Common myeloid progenitor, CD34-positive (primary cell): ENCODE data around the gene EPS8.

Experiments used
- CTCF ChIA-PET: fragments of 350-600 bp; sonication (Branson Sonifier 250); formaldehyde crosslinking; loops from one replicate; lab custom pipeline; 2021; ENCODE audit warnings: antibody characterized with exemption; lab: Charles Lee
- POLR2A ChIA-PET: fragments of 350-600 bp; sonication (Branson Sonifier 250); formaldehyde crosslinking; loops from one replicate; lab custom pipeline; 2021; ENCODE audit warnings: antibody characterized with exemption; lab: Charles Lee
- DNase-seq, 3 donors: peaks; one replicate each; pipeline versions ENCODE4 v3.0.0 to v3.0.0-alpha.2; 2013
- H3K27ac ChIP-seq, 2 experiments: 1 replicate in 1 of 2; 2 replicates in 1 of 2; pipeline ENCODE4 v1.7.0; 2013; ENCODE audit warnings: inconsistent platforms in 2 of 2, low read length in 2 of 2, mild to moderate bottlenecking in 2 of 2, low read depth in 1 of 2, moderate library complexity in 1 of 2; ENCODE audit not compliant: severe bottlenecking in 2 of 2, insufficient read depth in 1 of 2, poor library complexity in 1 of 2
- H3K27me3 ChIP-seq, 5 experiments: replicated peaks in 2 of 5; 1 replicate in 3 of 5; 2 replicates in 2 of 5; pipeline versions ENCODE4 v1.6.1 to v1.7.0; 2013; ENCODE audit warnings: low read length in 4 of 5, mild to moderate bottlenecking in 2 of 5, moderate library complexity in 2 of 5, inconsistent platforms in 1 of 5; ENCODE audit not compliant: insufficient read depth in 5 of 5, control insufficient read depth in 4 of 5
- H3K36me3 ChIP-seq, 4 experiments: 1 replicate in 2 of 4; 2 replicates in 2 of 4; pipeline versions ENCODE4 v1.6.1 to v1.7.0; 2013; ENCODE audit warnings: low read length in 3 of 4, control low read depth in 1 of 4, mild to moderate bottlenecking in 1 of 4; ENCODE audit not compliant: control insufficient read depth in 4 of 4, insufficient read depth in 4 of 4
- H3K4me1 ChIP-seq, 4 experiments: 1 replicate in 3 of 4; 2 replicates in 1 of 4; pipeline versions ENCODE4 v1.6.1 to v1.7.1; 2013; ENCODE audit warnings: low read length in 3 of 4, mild to moderate bottlenecking in 3 of 4, control low read depth in 1 of 4, inconsistent platforms in 1 of 4, moderate library complexity in 1 of 4; ENCODE audit not compliant: control insufficient read depth in 4 of 4, insufficient read depth in 4 of 4; ENCODE audit errors: control extremely low read depth in 1 of 4
- H3K4me3 ChIP-seq, 7 experiments: 1 replicate in 4 of 7; 2 replicates in 3 of 7; pipeline versions ENCODE4 v1.5.1 to v1.7.0; 2013; ENCODE audit warnings: mild to moderate bottlenecking in 7 of 7, low read length in 6 of 7, moderate library complexity in 6 of 7, inconsistent platforms in 2 of 7, low read depth in 2 of 7, control low read depth in 1 of 7; ENCODE audit not compliant: insufficient read depth in 4 of 7, control insufficient read depth in 1 of 7; ENCODE audit errors: extremely low read depth in 1 of 7
- H3K9me3 ChIP-seq, 5 experiments: 1 replicate in 4 of 5; 2 replicates in 1 of 5; pipeline versions ENCODE4 v1.6.1 to v1.7.1; 2013; ENCODE audit warnings: low read length in 4 of 5, mild to moderate bottlenecking in 2 of 5, inconsistent platforms in 1 of 5, low read depth in 1 of 5, moderate library complexity in 1 of 5; ENCODE audit not compliant: control insufficient read depth in 4 of 5, insufficient read depth in 2 of 5; ENCODE audit errors: control extremely low read depth in 1 of 5
- WGBS: methylation state at CpG from one replicate; pipeline ENCODE4 v1.1.5; 2013; ENCODE audit not compliant: insufficient coverage; 5-methylcytosine and 5-hydroxymethylcytosine counted together

EPS8 gene

DNA sequence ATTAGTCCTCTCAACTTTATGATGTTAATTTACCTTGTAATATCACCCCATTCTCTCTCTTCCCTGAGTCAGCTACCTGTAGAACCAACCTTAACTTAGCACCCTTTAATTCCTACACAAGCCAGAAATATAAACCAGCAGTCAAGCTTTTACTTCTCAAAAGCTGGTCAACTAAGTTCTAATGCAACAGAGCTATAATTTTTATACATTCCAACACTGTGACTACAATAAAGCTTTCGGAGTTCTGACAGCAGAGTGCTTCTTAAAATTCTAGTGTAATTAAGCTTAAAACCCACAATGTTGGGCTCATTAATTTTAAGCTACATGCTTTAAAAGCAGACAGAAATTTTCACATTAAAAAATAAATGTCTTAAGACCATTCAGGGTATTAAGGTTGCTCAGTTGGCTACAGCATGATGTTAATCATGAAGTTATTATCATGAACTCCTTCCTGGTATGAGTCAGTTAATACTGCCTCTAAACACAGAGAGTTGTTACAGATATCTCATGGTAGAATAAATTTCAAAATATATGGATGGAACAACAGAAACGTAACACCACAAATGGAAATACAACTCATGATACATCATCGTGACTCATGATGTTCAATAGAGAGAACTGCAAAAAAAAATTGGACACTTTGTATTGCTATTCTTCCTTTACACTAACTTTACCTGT lies 126.7 kb downstream of the EPS8 start:
- POLR2A ChIA-PET = no interaction called here
- Histone ChIP-seq H3K36me3 (no peaks in the 10 kb centered on the region), H3K4me3 (no peak overlapping the region), H3K4me1 (no peaks in the 10 kb centered on the region), H3K27ac (no peak overlapping the region), H3K9me3 (no peaks in the 10 kb centered on the region), H3K27me3 (no peaks in the 10 kb centered on the region)
- WGBS = no CpG with 5 or more reads among the region's 3 CpGs
- peak in 1 of 3 donors; percentile 4 for DNase-seq
- CTCF ChIA-PET = interaction anchor here (1.2 kb wide), 1 partner anchor 12 kb away, joined by 3 read pairs; no protein-coding TSS in a partner anchor

DNA sequence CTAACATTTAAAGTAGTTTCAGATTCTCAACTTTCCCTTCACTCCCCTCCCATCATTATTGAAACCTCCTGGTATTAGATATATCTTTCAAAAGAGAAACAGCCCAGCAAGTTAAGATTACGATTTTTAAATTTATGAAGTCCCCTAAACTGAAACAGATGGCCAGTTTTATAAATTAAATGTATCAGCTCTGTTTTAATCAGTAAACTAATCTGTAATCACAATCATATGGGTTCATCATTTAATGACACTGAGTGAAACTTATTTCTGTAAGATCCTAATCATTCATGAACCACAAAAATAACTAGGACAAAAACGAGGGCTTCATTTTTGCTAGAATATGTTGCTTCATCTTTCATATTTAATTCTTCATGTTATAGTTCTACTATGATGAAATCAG lies 137.8 kb downstream of the EPS8 start:
- Histone ChIP-seq H3K27me3 (no peaks in the 10 kb centered on the region), H3K9me3 (no peaks in the 10 kb centered on the region), H3K36me3 (no peaks in the 10 kb centered on the region), H3K4me3 (no peak overlapping the region), H3K4me1 (peaks cover 0 to 3% (median 0%) of the 10 kb centered on the region in 4 experiments), H3K27ac (no peak overlapping the region)
- no peak for DNase-seq
- WGBS = no CpG with 5 or more reads among the region's 2 CpGs
- CTCF ChIA-PET = interaction anchor here (1.4 kb wide), 1 partner anchor 12 kb away, joined by 3 read pairs; no protein-coding TSS in a partner anchor
- POLR2A ChIA-PET = no interaction called here

DNA sequence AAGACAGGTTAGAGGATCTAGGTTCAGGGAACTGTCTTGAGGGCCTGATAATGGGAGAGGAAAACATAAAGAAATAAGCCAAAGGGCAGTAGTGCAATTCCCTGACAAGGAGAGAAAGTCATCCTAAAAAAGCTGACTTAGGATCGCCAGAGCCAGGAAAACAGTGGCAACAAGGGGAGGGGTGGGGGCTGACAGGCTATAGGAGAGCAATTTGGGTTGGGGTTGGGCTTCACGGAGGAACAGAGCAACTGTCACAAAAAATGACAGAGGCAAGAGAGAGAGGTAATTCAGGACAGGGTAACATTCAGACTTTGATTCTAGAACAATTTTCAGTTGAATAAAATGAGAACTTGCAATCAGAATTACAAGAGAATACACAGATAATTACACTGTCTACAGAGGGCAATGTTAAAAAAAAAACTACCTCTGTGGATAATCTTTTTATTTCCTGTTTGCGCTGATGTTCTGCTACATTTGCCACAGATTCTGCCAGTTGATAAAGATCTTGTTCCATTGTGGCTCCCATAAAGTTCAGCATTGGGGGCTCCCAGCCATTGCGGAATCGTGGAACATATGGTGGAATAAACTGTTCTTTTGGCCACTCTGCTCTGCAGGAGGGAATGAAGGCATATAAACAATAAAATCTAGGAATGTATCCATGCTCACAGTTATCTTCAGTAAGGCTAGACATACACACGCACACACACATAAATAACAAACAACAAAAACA lies 138.6 kb downstream of the EPS8 start:
- H3K27me3 ChIP-seq = no peaks in the 10 kb centered on the region
- H3K9me3 ChIP-seq = no peaks in the 10 kb centered on the region
- peaks cover 0 to 3% (median 0%) of the 10 kb centered on the region in 4 experiments for H3K4me1 ChIP-seq
- 71% methylated on average over 3 of the region's 6 CpGs for WGBS
- no peak overlapping the region for H3K27ac ChIP-seq
- DNase-seq = no peak
- H3K36me3 ChIP-seq = no peaks in the 10 kb centered on the region
- no peak overlapping the region for H3K4me3 ChIP-seq
- ChIA-PET POLR2A (no interaction called here), CTCF (no interaction called here)

DNA sequence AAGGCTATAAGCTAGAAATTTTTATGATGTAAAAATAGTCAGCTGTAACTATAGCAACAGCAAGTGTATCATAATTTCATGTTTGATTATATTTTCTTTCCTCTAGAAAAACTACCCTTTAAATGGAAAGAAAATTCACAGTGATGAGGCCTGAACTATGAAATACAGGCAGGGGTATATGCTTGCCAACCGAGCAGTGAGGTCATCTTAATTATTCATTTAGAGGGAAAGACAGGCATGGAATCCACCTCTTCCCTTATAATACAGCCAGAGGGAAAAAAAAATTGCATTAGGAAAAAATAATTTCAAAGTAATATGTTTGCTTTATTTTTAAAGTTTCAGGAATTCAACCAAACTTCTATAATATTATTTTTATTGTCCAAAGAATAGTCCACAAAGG lies 139.8 kb downstream of the EPS8 start:
- Histone ChIP-seq H3K36me3 (no peaks in the 10 kb centered on the region), H3K4me3 (no peak overlapping the region), H3K27me3 (no peaks in the 10 kb centered on the region), H3K4me1 (peaks cover 0 to 3% (median 0%) of the 10 kb centered on the region in 4 experiments), H3K9me3 (no peaks in the 10 kb centered on the region), H3K27ac (no peak overlapping the region)
- ChIA-PET POLR2A (no interaction called here), CTCF (no interaction called here)
- WGBS = no CpG with 5 or more reads among the region's 1 CpG
- DNase-seq = no peak

DNA sequence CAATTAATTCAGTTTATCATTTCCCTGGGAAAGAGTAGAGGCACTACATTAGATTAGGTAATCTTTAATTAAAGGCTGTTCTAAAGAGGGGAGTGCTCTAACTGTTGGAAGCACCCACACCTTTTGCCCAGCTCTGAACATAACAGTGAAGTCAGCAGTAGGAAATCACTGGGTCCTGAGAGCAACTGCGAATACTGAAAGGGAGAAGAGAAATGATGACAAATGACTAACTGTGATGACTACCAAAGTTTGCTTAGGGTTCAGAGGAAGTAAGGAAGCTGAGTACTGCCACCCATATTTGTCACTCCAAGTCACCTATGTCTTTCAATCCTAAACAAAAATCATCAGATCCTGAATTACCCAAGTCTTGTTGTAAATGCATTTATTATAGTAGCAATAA lies 140.6 kb downstream of the EPS8 start:
- DNase-seq = no peak
- Histone ChIP-seq H3K4me1 (peaks cover 0 to 3% (median 0%) of the 10 kb centered on the region in 4 experiments), H3K27me3 (no peaks in the 10 kb centered on the region), H3K9me3 (no peaks in the 10 kb centered on the region), H3K4me3 (no peak overlapping the region), H3K27ac (no peak overlapping the region), H3K36me3 (no peaks in the 10 kb centered on the region)
- no CpG with 5 or more reads among the region's 1 CpG for WGBS
- CTCF ChIA-PET = no interaction called here
- POLR2A ChIA-PET = interaction anchor here (0.6 kb wide), 2 partner anchors 17 to 571 kb away, joined by 3 to 4 read pairs; no protein-coding TSS in a partner anchor

DNA sequence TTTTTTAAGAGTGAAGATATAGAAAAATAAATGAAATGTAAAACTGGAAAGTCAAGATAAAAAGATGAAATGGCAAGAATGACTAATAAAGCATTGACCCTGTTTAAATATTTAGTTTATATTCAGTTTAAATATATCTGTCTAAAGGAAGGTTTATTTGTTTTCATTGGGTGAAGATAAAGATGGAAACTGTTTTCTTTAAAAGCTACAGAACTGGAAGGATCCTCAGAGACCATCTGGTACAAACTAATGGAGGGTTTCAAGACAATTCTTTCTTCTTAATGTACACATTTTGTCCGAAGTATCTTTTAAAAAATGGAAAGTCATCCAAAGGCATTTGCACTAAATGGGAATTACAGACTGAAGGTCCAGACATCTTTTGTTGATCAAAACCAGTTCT lies 142.6 kb downstream of the EPS8 start:
- ChIA-PET POLR2A (no interaction called here), CTCF (no interaction called here)
- DNase-seq = no peak

DNA sequence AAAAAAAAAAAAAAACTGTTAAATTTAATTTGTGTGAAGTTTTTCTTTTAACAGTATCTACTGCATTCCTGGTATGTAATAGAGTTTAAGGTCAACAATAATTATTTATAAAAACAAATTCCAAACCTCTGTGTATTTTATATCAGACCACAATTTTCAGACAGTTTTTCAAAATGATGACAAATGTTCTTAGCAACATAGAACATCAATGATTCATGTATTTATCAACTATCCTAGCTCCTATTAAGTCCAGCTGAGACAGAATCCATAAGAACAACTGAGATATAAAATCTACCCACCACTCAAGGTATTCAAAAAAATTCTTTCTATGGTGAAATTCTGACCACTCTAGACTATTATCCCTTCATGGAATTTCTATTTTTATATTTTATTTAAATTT lies 144.5 kb downstream of the EPS8 start:
- Histone ChIP-seq H3K27me3 (no peaks in the 10 kb centered on the region), H3K36me3 (no peaks in the 10 kb centered on the region), H3K9me3 (no peaks in the 10 kb centered on the region), H3K27ac (no peak overlapping the region), H3K4me1 (no peaks in the 10 kb centered on the region), H3K4me3 (no peak overlapping the region)
- ChIA-PET POLR2A (no interaction called here), CTCF (no interaction called here)
- DNase-seq = no peak

More for the DNA sequence above, 142.6 kb downstream of the EPS8 start:
- H3K36me3 ChIP-seq = no peaks in the 10 kb centered on the region
- no peak overlapping the region for H3K27ac ChIP-seq
- H3K27me3 ChIP-seq = no peaks in the 10 kb centered on the region
- H3K4me1 ChIP-seq = peaks cover 0 to 3% (median 0%) of the 10 kb centered on the region in 4 experiments
- no CpG with 5 or more reads among the region's 1 CpG for WGBS
- H3K4me3 ChIP-seq = no peak overlapping the region
- H3K9me3 ChIP-seq = no peaks in the 10 kb centered on the region
